ENCODE results near the gene KRTAP2-3.
"Not testable (repeated sequence)": the region's sequence is repeated elsewhere in the genome, so short reads cannot be mapped to it uniquely, and the experiment has no call there.

The KRTAP2-3 gene

GRCh38 chr17:41065829-41066624 lies 6.1 kb upstream of the KRTAP2-3 start, which contains the start of gene KRTAP2-4:
Gene KRTAP2-4 (minus strand): TSS chr17:41065879. CDS start chr17:41065845, 34 bp downstream.
- Histone ChIP-seq H2AFZ (ENCODE audit: low read depth, low read length) (no peak within 1 kb of the TSS), H2BK15ac (ENCODE audit: low read depth, poor library complexity, severe bottlenecking) (no peak within 1 kb of the TSS), H4K8ac (ENCODE audit: low read length) (no peak within 1 kb of the TSS), H3K23ac (ENCODE audit: low read length in 2 of 2) (no peak within 1 kb of the TSS), H3K14ac (ENCODE audit: low read length in 2 of 2) (no peak within 1 kb of the TSS), H3K18ac (ENCODE audit: low read depth in 1 of 2, low read length in 2 of 2) (peak within 1 kb of the TSS in 1 of 2 experiments; percentile 48), H2AK5ac (ENCODE audit: low read length, severe bottlenecking) (no peak within 1 kb of the TSS), H3K4me1 (ENCODE audit: control insufficient read depth, insufficient read depth, low read depth, low read length) (peaks cover 2% of the 10 kb centered on the region), H3K4me2 (ENCODE audit: low read length, poor library complexity, severe bottlenecking) (no peak within 1 kb of the TSS), H2BK5ac (ENCODE audit: low read depth, low read length, poor library complexity, severe bottlenecking) (no peak within 1 kb of the TSS), H3K36me3 (ENCODE audit: control insufficient read depth in 1 of 2, insufficient read depth in 2 of 2, low read depth in 1 of 2, low read length in 2 of 2) (no peaks in the 10 kb centered on the region), H2BK120ac (ENCODE audit: low read depth, low read length) (no peak within 1 kb of the TSS), H3K4me3 (ENCODE audit: insufficient read depth in 1 of 2, low read depth in 1 of 2, low read length in 2 of 2) (no peak within 1 kb of the TSS), H3K4ac (ENCODE audit: low read depth in 1 of 2, low read length in 2 of 2) (no peak within 1 kb of the TSS), H3K27me3 (ENCODE audit: control insufficient read depth in 1 of 2, insufficient read depth in 1 of 2, low read length in 2 of 2) (no peaks in the 10 kb centered on the region), H3K79me1 (replicated peaks; ENCODE audit: low read length, poor library complexity, severe bottlenecking) (no peaks in the 10 kb centered on the region), H4K91ac (ENCODE audit: low read length) (no peak within 1 kb of the TSS), H3K27ac (ENCODE audit: low read length, poor library complexity, severe bottlenecking) (no peak within 1 kb of the TSS), H2BK12ac (ENCODE audit: low read length in 2 of 2) (no peak within 1 kb of the TSS), H3K9ac (ENCODE audit: low read length) (no peak within 1 kb of the TSS), H3K9me3 (ENCODE audit: control insufficient read depth, low read length) (no peaks in the 10 kb centered on the region)
- peak; percentile 90 for DNase-seq
- WGBS = 51% methylated on average over 4 of the region's 6 CpGs

GRCh38 chr17:41065016-41065689 lies 5.2 kb upstream of the KRTAP2-3 start:
- not testable (repeated sequence) for H2BK12ac ChIP-seq (ENCODE audit: low read length in 2 of 2); H3K4ac ChIP-seq (ENCODE audit: low read depth in 1 of 2, low read length in 2 of 2); H3K18ac ChIP-seq (ENCODE audit: low read depth in 1 of 2, low read length in 2 of 2); H2AFZ ChIP-seq (ENCODE audit: low read depth, low read length); H3K36me3 ChIP-seq (ENCODE audit: control insufficient read depth in 1 of 2, insufficient read depth in 2 of 2, low read depth in 1 of 2, low read length in 2 of 2); H4K91ac ChIP-seq (ENCODE audit: low read length); H3K4me3 ChIP-seq (ENCODE audit: insufficient read depth in 1 of 2, low read depth in 1 of 2, low read length in 2 of 2); H2AK5ac ChIP-seq (ENCODE audit: low read length, severe bottlenecking); H4K8ac ChIP-seq (ENCODE audit: low read length); DNase-seq; H3K23ac ChIP-seq (ENCODE audit: low read length in 2 of 2); H3K4me1 ChIP-seq (ENCODE audit: control insufficient read depth, insufficient read depth, low read depth, low read length); H3K27me3 ChIP-seq (ENCODE audit: control insufficient read depth in 1 of 2, insufficient read depth in 1 of 2, low read length in 2 of 2); H3K27ac ChIP-seq (ENCODE audit: low read length, poor library complexity, severe bottlenecking); H3K14ac ChIP-seq (ENCODE audit: low read length in 2 of 2); H2BK15ac ChIP-seq (ENCODE audit: low read depth, poor library complexity, severe bottlenecking); H3K79me1 ChIP-seq (replicated peaks; ENCODE audit: low read length, poor library complexity, severe bottlenecking); H3K4me2 ChIP-seq (ENCODE audit: low read length, poor library complexity, severe bottlenecking); H2BK120ac ChIP-seq (ENCODE audit: low read depth, low read length); H3K9me3 ChIP-seq (ENCODE audit: control insufficient read depth, low read length); H3K9ac ChIP-seq (ENCODE audit: low read length); H2BK5ac ChIP-seq (ENCODE audit: low read depth, low read length, poor library complexity, severe bottlenecking)
- WGBS = 85% methylated on average over 5 of the region's 16 CpGs

- Histone ChIP-seq H3K23ac (ENCODE audit: low read length in 2 of 2) (no peak overlapping the region), H4K91ac (ENCODE audit: low read length) (no peak overlapping the region), H2AK5ac (ENCODE audit: low read length, severe bottlenecking) (no peak overlapping the region), H3K14ac (ENCODE audit: low read length in 2 of 2) (no peak overlapping the region), H2BK15ac (ENCODE audit: low read depth, poor library complexity, severe bottlenecking) (no peak overlapping the region), H2BK12ac (ENCODE audit: low read length in 2 of 2) (no peak overlapping the region), H3K4ac (ENCODE audit: low read depth in 1 of 2, low read length in 2 of 2) (no peak overlapping the region), H3K36me3 (ENCODE audit: control insufficient read depth in 1 of 2, insufficient read depth in 2 of 2, low read depth in 1 of 2, low read length in 2 of 2) (no peaks in the 10 kb centered on the region), H3K27ac (ENCODE audit: low read length, poor library complexity, severe bottlenecking) (no peak overlapping the region), H3K9me3 (ENCODE audit: control insufficient read depth, low read length) (no peaks in the 10 kb centered on the region), H3K79me1 (replicated peaks; ENCODE audit: low read length, poor library complexity, severe bottlenecking) (no peaks in the 10 kb centered on the region), H3K18ac (ENCODE audit: low read depth in 1 of 2, low read length in 2 of 2) (no peak overlapping the region), H2BK5ac (ENCODE audit: low read depth, low read length, poor library complexity, severe bottlenecking) (no peak overlapping the region), H2BK120ac (ENCODE audit: low read depth, low read length) (no peak overlapping the region), H3K4me1 (ENCODE audit: control insufficient read depth, insufficient read depth, low read depth, low read length) (peaks cover 7% of the 10 kb centered on the region), H3K27me3 (ENCODE audit: control insufficient read depth in 1 of 2, insufficient read depth in 1 of 2, low read length in 2 of 2) (no peaks in the 10 kb centered on the region), H3K9ac (ENCODE audit: low read length) (no peak overlapping the region), H4K8ac (ENCODE audit: low read length) (no peak overlapping the region), H3K4me3 (ENCODE audit: insufficient read depth in 1 of 2, low read depth in 1 of 2, low read length in 2 of 2) (no peak overlapping the region), H3K4me2 (ENCODE audit: low read length, poor library complexity, severe bottlenecking) (no peak overlapping the region), H2AFZ (ENCODE audit: low read depth, low read length) (no peak overlapping the region)
- DNase-seq = no peak
- WGBS = no CpG with 5 or more reads among the region's 1 CpG
Observed at GRCh38 chr17:41064301-41064700, 4.4 kb upstream of the KRTAP2-3 start.

- WGBS = 80% methylated on average over 2 of the region's 4 CpGs
- Histone ChIP-seq H2BK5ac (ENCODE audit: low read depth, low read length, poor library complexity, severe bottlenecking) (no peak overlapping the region), H3K4ac (ENCODE audit: low read depth in 1 of 2, low read length in 2 of 2) (no peak overlapping the region), H2AFZ (ENCODE audit: low read depth, low read length) (no peak overlapping the region), H3K4me3 (ENCODE audit: insufficient read depth in 1 of 2, low read depth in 1 of 2, low read length in 2 of 2) (no peak overlapping the region), H3K36me3 (ENCODE audit: control insufficient read depth in 1 of 2, insufficient read depth in 2 of 2, low read depth in 1 of 2, low read length in 2 of 2) (no peaks in the 10 kb centered on the region), H3K9ac (ENCODE audit: low read length) (no peak overlapping the region), H2BK12ac (ENCODE audit: low read length in 2 of 2) (no peak overlapping the region), H4K8ac (ENCODE audit: low read length) (no peak overlapping the region), H3K4me2 (ENCODE audit: low read length, poor library complexity, severe bottlenecking) (no peak overlapping the region), H3K18ac (ENCODE audit: low read depth in 1 of 2, low read length in 2 of 2) (no peak overlapping the region), H3K79me1 (replicated peaks; ENCODE audit: low read length, poor library complexity, severe bottlenecking) (no peaks in the 10 kb centered on the region), H3K27me3 (ENCODE audit: control insufficient read depth in 1 of 2, insufficient read depth in 1 of 2, low read length in 2 of 2) (no peaks in the 10 kb centered on the region), H3K27ac (ENCODE audit: low read length, poor library complexity, severe bottlenecking) (no peak overlapping the region), H3K23ac (ENCODE audit: low read length in 2 of 2) (no peak overlapping the region), H2BK15ac (ENCODE audit: low read depth, poor library complexity, severe bottlenecking) (no peak overlapping the region), H3K14ac (ENCODE audit: low read length in 2 of 2) (no peak overlapping the region), H2BK120ac (ENCODE audit: low read depth, low read length) (no peak overlapping the region), H3K9me3 (ENCODE audit: control insufficient read depth, low read length) (no peaks in the 10 kb centered on the region), H4K91ac (ENCODE audit: low read length) (no peak overlapping the region), H2AK5ac (ENCODE audit: low read length, severe bottlenecking) (no peak overlapping the region), H3K4me1 (ENCODE audit: control insufficient read depth, insufficient read depth, low read depth, low read length) (peaks cover 9% of the 10 kb centered on the region)
- no peak for DNase-seq
Observed at GRCh38 chr17:41063449-41063848, 3.5 kb upstream of the KRTAP2-3 start.

Data from mesenchymal stem cell (in vitro differentiated cells and primary cell).